ENCODE results near the gene TIMP3. TPM values are rescaled to one million over a fixed set of nuclear protein-coding genes. Genes with fewer than 3 reads are reported as not detected.
A peak's percentile ranks its signal among the peaks of the same experiment; 100 is the strongest.

TIMP3 gene
- total RNA-seq, 1 donor from 2014 or later: 116 TPM

- intact Hi-C loops (cut with DNase I): no loop called here
- no peak for DNase-seq (ENCODE audit: low spot score)
Observed at GRCh38 chr22:32780726-32781310, 20.7 kb upstream of the TIMP3 start.

- no peak for DNase-seq (ENCODE audit: low spot score)
- intact Hi-C loops (cut with DNase I): no loop called here
Observed at GRCh38 chr22:32781695-32782094, 19.8 kb upstream of the TIMP3 start.

GRCh38 chr22:32785321-32786026, 16.0 kb upstream of the TIMP3 start:
- no peak for DNase-seq (ENCODE audit: low spot score)
- intact Hi-C loops (cut with DNase I): no loop called here

DNA sequence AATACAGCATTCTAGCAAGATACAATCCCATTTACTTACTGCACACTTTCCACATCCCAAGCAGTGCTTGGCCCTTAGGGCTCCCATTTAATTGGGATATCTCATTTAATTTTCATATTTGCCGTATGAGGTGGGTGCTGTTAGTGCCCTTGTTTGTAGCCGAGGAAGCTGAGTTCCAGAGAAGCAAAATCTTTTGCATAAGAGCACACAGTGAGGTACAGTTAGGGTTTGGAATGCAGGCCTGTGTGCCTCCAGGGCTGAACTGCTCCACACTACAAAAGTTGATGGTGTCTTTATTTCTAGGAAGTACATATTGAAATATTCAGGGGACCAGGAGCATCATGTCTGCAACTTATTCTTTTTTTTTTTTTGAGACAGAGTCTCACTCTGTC, 15.5 kb upstream of the TIMP3 start:
- intact Hi-C loops (cut with DNase I): no loop called here
- DNase-seq (ENCODE audit: low spot score): no peak

DNA sequence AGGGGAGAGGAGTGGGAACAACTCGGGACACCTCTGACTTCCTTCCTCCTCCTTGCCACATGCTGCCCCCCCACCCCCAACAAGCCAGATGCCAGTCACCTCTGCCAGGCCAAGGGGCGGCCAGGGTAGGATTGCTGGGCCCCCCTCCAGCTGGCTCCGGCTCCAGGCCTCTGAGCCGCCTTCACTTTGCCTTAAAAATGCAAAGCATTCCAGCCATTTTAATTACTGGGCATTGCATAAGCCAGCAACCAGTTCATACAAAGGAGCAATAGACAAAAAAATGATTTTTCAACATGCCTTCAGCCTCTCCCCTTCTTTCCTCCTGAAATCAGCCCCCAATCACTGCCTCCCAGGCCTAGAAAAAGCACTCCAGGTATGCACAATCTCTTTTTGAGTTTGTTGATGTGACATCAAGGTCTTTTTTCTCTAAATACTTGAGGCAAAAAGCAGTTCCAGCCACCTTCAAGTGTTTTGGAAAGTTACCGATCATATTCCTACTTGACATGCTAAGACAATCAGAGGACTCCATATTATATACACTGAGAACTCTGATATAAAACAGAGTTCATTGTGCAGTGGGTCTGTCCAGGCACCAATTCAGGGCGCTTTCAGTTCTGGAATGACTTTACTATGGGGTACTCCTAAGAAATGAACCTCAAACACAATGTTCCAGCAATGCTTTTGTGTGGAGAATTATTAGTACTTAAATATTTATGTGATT, 12.4 kb upstream of the TIMP3 start:
- intact Hi-C loops (cut with DNase I): no loop called here
- DNase-seq (ENCODE audit: low spot score): no peak

DNA sequence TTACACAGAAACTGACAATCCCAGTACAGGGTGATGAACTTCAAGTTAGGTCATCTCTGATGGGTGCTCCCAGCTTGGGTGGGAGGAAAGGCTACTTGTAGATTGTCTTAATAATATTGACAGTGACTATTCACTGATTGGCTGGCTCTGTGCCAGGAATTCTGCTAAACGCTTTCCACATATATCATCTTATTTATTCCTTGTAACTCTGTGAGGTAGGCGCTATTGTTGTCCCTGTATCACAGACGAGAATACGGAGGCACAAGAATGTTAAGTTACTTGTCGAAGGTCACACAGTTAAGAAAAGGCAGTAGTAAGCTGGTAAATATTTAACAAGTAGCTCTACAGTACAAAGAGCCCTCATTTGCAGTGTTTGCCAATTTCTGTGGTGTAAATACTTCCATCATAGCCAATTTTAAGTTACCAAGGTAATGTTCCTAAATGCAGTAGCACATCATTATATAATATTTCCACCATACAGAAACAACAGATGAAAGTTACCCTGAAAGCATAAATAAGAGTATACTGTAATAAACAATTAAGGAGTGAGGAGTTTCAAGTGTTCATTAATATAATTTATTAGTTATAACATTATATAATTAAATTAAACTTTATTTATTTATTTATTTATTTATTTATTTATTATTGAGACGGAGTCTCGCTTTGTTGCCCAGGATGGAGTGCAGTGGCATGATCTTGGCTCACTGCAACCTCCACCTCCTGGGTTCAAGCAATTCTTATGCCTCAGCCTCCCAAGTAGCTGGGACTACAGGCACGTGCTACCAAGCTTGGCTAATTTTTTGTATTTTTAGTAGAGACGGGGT, 11.5 kb upstream of the TIMP3 start:
- no peak for DNase-seq (ENCODE audit: low spot score)

GRCh38 chr22:32791056-32791455, 10.4 kb upstream of the TIMP3 start:
- intact Hi-C loops (cut with DNase I): no loop called here
- no peak for DNase-seq (ENCODE audit: low spot score)

More for the DNA sequence above, 11.5 kb upstream of the TIMP3 start:
- intact Hi-C loops (cut with DNase I): no loop called here

- intact Hi-C loops (cut with DNase I): no loop called here
- no peak for DNase-seq (ENCODE audit: low spot score)
Observed at GRCh38 chr22:32791485-32791884, 10.0 kb upstream of the TIMP3 start.

DNA sequence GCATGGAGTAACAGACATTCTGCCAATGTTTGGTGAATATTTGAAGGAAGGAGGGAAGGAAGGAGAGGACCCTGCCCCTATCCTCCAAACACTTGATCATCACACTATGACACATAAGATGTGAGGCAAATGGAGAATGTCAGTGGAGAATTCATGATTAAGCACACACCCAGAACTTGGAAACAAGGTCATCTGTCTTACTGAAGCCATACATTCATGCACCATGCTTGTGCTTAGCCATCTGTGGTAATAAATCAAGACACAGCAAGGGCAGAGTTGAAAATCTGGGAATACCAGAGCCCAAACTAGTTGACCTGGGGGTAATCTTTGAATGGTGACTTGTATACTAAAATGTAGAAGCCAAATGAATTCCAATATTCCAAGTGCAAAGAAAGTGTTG, 7.9 kb upstream of the TIMP3 start:
- no peak for DNase-seq (ENCODE audit: low spot score)
- intact Hi-C loops (cut with DNase I): no loop called here

DNA sequence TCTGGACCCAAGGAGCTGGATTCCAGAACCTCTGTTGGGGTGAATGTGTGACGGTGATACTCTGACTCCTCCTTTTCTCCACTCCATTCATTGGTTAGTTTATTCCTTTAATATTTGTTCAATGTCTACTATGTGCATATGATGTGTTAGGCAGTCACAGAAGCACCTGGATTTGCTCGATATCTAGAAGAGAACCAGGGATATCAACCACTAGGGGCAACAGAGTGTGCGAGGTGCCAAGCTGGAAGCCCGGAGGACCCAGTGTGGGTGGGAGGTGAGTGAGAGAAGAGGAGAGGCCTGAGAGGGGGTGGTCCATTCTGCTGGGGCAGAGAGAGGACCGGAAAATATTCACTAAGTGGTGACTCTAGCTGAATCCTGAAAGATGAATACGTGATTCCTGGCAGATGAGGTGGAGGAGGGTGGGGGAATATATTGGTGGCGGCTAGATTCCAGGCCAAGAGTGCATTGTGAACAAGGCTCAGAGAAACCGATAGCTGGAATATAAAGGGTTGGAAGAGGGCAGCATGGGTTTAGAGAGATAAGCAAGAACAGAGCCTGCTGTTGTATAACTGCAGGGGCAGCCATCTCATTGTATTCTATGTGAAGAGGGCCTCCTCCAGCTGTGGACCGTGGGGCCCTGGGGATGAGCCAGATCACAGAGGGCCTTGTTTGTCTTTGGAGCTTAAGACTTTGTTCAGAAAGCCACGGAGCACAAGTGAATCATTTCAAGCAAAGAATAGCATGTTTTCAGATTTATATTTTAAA, 6.9 kb upstream of the TIMP3 start:
- intact Hi-C loops (cut with DNase I): loop anchor here (5.0 kb wide), 1 partner anchor 32 kb away; no protein-coding TSS in a partner anchor
- no peak for DNase-seq (ENCODE audit: low spot score)

- DNase-seq (ENCODE audit: low spot score): no peak
Observed at GRCh38 chr22:32795214-32795596, 6.3 kb upstream of the TIMP3 start.

GRCh38 chr22:32796865-32797573, 4.5 kb upstream of the TIMP3 start:
- intact Hi-C loops (cut with DNase I): loop anchor here (1.0 to 5.0 kb wide), 3 partner anchors 35 to 269 kb away; no protein-coding TSS in a partner anchor

More at GRCh38 chr22:32795214-32795596, 6.3 kb upstream of the TIMP3 start:
- intact Hi-C loops (cut with DNase I): loop anchor here (5.0 kb wide), 1 partner anchor 33 kb away; no protein-coding TSS in a partner anchor

DNA sequence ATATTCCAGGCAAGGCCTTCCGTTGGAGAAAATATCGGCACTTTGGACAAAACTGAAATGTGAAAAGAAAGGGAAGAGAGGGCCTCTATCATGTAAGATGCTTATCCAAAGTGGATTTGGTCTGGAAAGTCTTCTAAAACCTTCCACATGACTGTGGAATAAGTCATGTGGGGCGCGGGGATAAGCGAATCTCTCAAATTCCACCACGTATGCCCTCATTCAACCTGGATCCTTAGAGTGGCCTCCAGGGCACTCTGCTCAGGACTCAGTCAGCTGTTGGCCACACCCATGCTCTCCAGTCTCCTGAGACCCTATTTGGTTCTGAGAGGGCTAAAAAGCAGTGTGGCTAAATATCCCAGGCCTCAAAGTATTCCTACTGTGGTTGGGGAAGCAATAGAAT, 2.0 kb upstream of the TIMP3 start:
- intact Hi-C loops (cut with DNase I): loop anchor here (5.0 kb wide), 1 partner anchor 37 kb away; no protein-coding TSS in a partner anchor

More at GRCh38 chr22:32796865-32797573, 4.5 kb upstream of the TIMP3 start:
- DNase-seq (ENCODE audit: low spot score): peak; percentile 82

GRCh38 chr22:32800158-32800882, 1.2 kb upstream of the TIMP3 start:
- intact Hi-C loops (cut with DNase I): loop anchor here (2.0 to 5.0 kb wide), 2 partner anchors 87 to 186 kb away; no protein-coding TSS in a partner anchor
- DNase-seq (ENCODE audit: low spot score): no peak

More for the DNA sequence above, 2.0 kb upstream of the TIMP3 start:
- no peak for DNase-seq (ENCODE audit: low spot score)

DNA sequence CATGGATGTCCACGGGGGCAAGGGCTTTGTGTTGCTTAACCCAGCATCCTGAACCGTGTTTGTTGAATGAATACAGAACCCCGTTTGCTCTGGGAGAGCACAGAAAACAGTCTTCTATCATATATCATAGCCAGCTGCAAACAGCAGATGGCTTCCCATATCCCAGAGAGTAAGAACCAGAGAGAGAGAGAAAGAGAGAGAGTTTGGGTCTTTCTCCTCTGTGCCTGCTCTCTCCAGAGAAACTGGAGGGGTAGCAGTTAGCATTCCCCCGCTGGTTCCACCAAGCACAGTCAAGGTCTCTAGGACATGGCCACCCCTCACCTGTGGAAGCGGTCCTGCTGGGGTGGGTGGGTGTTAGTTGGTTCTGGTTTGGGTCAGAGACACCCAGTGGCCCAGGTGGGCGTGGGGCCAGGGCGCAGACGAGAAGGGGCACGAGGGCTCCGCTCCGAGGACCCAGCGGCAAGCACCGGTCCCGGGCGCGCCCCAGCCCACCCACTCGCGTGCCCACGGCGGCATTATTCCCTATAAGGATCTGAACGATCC, 440 bp upstream of the TIMP3 start:
- intact Hi-C loops (cut with DNase I): loop anchor here (2.0 to 5.0 kb wide), 2 partner anchors 86 to 186 kb away; no protein-coding TSS in a partner anchor
- DNase-seq (ENCODE audit: low spot score): no peak

DNA sequence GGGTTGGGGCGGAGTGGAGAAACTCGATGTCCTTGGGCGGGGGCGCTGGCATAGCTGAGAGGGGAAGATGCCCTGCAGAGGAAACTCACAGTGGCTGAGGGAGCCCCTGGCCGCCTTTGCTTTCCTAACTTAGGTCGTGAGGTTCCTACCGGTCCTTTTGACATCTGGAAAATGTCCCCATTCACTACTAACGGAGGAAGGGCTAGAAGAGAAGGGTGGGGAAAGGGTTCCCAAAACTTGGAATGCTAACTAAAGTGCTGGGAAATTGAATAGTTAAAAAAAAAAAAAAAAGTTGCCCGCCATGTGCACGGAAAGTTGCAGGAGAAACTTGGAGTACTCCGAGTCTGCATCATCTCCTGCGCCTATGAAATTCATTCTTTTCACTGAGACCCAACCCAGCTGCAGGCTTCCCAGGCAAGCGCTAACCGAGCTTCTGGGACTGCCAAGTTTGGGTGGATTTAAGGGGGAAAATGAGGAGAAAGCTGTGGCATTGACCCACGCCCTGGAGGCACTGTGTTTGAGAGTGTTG, 796 bp downstream of the TIMP3 start:
- intact Hi-C loops (cut with DNase I): loop anchor here (2.0 to 5.0 kb wide), 2 partner anchors 50 to 85 kb away; no protein-coding TSS in a partner anchor
- no peak for DNase-seq (ENCODE audit: low spot score)
